ENCODE results near the gene TBXA2R.

DNA sequence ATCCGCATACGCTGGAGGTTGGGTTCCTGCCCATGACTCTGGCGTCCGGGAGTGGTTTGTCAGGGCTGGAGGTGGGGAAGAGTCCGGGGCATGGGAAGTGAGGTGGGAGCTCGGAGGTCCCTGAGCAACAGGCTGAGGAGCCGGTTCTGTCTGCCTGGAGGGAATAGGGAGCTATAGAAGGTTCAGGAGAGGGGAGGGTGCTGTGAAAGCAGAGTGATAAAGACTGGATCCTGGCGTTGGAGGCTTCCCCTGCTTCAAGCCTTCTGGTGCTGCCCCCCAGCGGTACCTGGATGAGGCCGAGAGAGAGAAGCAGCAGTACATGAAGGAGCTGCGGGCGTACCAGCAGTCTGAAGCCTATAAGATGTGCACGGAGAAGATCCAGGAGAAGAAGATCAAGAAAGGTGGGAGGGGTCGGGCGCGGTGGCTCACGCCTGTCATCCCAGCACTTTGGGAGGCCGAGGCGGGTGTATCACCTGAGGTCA lies 31.4 kb downstream of the TBXA2R start:
- TF ChIP-seq, protein P1, sequence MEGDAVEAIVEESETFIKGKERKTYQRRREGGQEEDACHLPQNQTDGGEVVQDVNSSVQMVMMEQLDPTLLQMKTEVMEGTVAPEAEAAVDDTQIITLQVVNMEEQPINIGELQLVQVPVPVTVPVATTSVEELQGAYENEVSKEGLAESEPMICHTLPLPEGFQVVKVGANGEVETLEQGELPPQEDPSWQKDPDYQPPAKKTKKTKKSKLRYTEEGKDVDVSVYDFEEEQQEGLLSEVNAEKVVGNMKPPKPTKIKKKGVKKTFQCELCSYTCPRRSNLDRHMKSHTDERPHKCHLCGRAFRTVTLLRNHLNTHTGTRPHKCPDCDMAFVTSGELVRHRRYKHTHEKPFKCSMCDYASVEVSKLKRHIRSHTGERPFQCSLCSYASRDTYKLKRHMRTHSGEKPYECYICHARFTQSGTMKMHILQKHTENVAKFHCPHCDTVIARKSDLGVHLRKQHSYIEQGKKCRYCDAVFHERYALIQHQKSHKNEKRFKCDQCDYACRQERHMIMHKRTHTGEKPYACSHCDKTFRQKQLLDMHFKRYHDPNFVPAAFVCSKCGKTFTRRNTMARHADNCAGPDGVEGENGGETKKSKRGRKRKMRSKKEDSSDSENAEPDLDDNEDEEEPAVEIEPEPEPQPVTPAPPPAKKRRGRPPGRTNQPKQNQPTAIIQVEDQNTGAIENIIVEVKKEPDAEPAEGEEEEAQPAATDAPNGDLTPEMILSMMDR (conservative IDR thresholded peaks at IDR 0.05; ENCODE audit: low read depth, low read length) = 0 out of 2 replicates have a peak, but pooled peaks have one; percentile 22
- no peak for TF ChIP-seq MXI1 (IDR thresholded peaks at IDR 0.05; ENCODE audit: borderline replicate concordance, low read depth, low read length)
- peak; percentile 27; the same call in 1 of the 2 replicates for TF ChIP-seq RAD21 (IDR thresholded peaks at IDR 0.05; ENCODE audit: low read length)
- no peak for TF ChIP-seq POLR2A (IDR thresholded peaks at IDR 0.05; ENCODE audit: low read depth, low read length)
- no peak for TF ChIP-seq RFX5 (IDR thresholded peaks at IDR 0.05; ENCODE audit: low read depth, low read length)
- TF ChIP-seq BHLHE40 (IDR thresholded peaks at IDR 0.05; ENCODE audit: low read depth, low read length) = no peak
- no peak for TF ChIP-seq CEBPB (IDR thresholded peaks at IDR 0.05; ENCODE audit: low read depth, low read length)
